Activated T-cell treated with anti-CD3 and anti-CD28 coated beads, Interleukin-2, amount 50 U/mL, for 24 hours (primary cell): Measurements from ENCODE around the gene PTX4.

ENCODE experiments used
- DNase-seq: peaks from one replicate; pipeline ENCODE4 v3.0.0-alpha.2; 2020
- H3K27ac Mint-ChIP-seq: 2 replicates; pipeline ENCODE4 v1.8.0; 2020; ENCODE audit warnings: mild to moderate bottlenecking, mixed read lengths
- H3K27me3 Mint-ChIP-seq: 2 replicates; pipeline ENCODE4 v1.8.0; 2020; ENCODE audit warnings: mixed read lengths
- H3K36me3 Mint-ChIP-seq: 2 replicates; pipeline ENCODE4 v1.8.0; 2020; ENCODE audit warnings: low read depth, mixed read lengths
- H3K4me1 Mint-ChIP-seq: 2 replicates; pipeline ENCODE4 v1.8.0; 2020; ENCODE audit warnings: low read depth, mixed read lengths
- H3K4me3 Mint-ChIP-seq: 2 replicates; pipeline ENCODE4 v1.8.0; 2020; ENCODE audit warnings: mild to moderate bottlenecking, moderate library complexity, mixed read lengths
- H3K9me3 Mint-ChIP-seq: 2 replicates; pipeline ENCODE4 v1.8.0; 2020; ENCODE audit warnings: mixed read lengths

Gene PTX4

DNA sequence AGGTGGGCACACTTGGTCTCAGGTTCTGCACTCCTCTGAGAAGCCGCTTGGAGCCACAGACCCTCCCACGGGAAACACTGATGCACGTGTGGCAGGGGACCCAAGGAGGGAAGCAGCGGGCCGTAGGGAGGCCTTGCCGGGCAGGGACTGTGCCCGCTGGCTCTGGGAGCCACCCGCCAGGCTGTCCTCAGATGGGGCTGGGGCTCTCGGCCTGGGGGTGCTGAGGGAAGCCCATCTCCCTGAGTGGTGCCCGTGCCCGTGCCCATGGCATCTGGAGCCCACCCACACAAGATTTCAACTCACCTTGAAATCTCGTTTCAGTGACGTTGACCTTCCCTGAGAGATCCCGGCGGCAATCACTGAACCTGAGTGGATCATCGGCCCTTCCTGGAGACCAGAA lies 31.8 kb downstream of the PTX4 start:
- Mint-ChIP-seq H3K36me3 (peaks cover 57% of the 10 kb centered on the region), H3K4me1 (peaks cover 9% of the 10 kb centered on the region), H3K4me3 (no peak overlapping the region), H3K27me3 (no peaks in the 10 kb centered on the region), H3K9me3 (no peaks in the 10 kb centered on the region), H3K27ac (no peak overlapping the region)
- no peak for DNase-seq

DNA sequence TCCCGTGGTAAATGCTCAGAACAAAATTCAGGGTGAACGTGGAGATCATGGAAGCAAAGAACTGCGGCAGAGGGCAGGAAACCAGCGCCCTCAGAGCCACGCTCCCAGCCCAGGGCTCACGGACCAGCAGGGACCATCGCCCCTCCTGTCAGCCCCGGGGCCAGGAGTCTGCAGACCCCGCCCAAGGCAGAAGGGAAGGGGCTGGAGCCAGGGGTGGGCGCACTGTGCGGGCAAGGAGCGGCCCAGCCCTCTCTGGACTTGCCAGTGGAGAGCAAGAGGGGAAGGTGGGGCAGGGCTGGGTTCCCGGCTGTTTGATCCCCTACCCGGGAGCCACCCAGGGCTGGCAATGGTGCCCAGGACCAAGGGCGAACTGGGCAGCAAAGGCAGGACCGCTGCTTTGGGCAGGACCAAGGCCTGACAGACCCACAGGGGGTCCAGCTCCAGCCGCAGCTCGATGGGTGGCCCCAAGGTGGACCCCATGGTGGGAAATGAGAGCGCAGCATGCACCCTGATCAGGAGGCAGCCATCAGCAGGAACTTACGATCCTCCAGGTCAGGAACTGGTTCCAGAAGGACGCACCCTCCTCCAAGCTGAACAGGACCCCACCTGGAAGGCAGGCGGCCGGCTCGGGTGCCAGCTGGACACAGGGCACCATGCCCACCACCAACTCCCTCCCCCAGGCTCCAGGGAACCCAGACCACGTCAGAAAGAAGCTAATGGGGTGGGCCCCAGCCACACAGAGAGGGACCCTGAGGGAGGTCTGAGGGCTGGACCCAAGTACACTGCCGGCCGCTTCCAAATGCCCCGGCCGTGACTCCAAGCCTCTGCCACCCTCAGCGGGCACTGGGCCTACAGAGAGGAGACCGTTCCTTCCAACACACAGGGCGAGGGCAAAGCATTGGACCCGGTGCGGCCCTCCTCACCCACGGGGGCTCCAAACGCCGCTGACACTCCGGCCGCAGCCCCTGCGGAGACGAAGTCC lies 33.3 kb downstream of the PTX4 start:
- H3K36me3 Mint-ChIP-seq, result peaks cover 56% of the 10 kb centered on the region
- H3K4me3 Mint-ChIP-seq, result no peak overlapping the region
- DNase-seq, result no peak
- H3K4me1 Mint-ChIP-seq, result peaks cover 9% of the 10 kb centered on the region
- H3K27ac Mint-ChIP-seq, result no peak overlapping the region
- H3K27me3 Mint-ChIP-seq, result no peaks in the 10 kb centered on the region
- H3K9me3 Mint-ChIP-seq, result no peaks in the 10 kb centered on the region

DNA sequence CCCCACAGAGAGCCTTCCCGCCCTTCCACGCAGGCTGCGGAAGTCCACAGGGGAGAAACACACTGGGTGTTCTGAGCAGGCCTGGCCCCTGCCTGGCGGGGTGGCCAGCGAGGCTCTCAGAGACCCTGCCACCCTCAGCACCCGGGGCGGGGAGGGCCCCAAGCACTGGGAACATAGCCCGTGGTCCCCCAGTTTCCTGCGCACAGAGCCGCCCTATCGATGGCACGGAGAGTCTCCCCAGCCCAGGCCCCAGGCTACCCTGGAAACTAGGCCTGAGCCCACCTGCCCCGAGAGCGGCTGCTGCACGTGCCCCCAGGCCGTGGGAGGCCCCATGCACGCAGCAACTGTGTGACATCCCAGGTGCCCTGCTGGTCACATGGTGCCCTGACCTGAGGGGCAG lies 34.2 kb downstream of the PTX4 start:
- Mint-ChIP-seq H3K27ac (no peak overlapping the region), H3K4me1 (peaks cover 9% of the 10 kb centered on the region), H3K4me3 (no peak overlapping the region), H3K9me3 (no peaks in the 10 kb centered on the region), H3K27me3 (no peaks in the 10 kb centered on the region), H3K36me3 (peaks cover 59% of the 10 kb centered on the region)
- DNase-seq, result no peak

DNA sequence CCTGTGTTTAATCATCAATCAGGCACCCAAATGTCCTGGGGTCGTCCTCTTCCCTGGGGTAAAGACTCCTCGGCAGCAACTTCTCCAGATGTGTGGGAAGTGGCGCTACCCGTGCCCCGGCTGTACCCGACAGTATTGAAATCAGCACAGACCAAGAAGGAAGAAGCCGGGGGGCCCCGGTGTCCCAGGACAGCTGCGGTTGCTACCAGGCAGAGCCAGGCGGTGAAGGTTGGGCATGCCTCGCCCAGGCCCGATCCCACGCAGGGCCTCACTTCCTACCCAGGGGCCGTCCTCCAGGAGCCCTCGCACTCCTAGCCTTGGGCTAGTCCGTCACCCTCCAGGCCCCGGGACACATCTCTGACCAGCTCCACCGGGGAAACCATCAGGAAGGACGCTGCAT lies 35.4 kb downstream of the PTX4 start:
- DNase-seq, result no peak
- H3K4me3 Mint-ChIP-seq, result no peak overlapping the region
- no peaks in the 10 kb centered on the region for H3K27me3 Mint-ChIP-seq
- H3K36me3 Mint-ChIP-seq, result peaks cover 61% of the 10 kb centered on the region
- H3K4me1 Mint-ChIP-seq, result peaks cover 2% of the 10 kb centered on the region
- no peak overlapping the region for H3K27ac Mint-ChIP-seq
- no peaks in the 10 kb centered on the region for H3K9me3 Mint-ChIP-seq

DNA sequence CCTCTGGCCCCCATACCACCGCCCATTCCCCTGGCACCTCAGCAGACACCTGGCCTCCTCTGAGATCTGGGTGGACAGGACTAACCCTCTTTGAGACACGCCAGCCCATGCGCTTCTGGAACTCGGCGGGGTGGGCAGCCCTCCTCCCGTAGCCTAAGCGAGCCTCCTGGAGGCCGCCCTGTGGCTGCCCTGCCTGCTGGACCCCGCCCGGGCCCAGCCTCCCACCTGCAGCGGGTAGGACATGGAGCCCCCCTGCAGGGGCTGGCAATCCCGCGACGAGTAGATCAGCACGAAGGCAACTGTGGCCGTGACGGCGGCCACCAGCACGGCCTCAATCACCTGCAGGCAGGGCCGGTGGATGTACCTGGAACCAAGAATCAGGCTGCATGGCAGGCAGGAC lies 36.2 kb downstream of the PTX4 start:
- H3K27ac Mint-ChIP-seq, result no peak overlapping the region
- no peaks in the 10 kb centered on the region for H3K4me1 Mint-ChIP-seq
- no peak overlapping the region for H3K4me3 Mint-ChIP-seq
- H3K9me3 Mint-ChIP-seq, result no peaks in the 10 kb centered on the region
- no peaks in the 10 kb centered on the region for H3K27me3 Mint-ChIP-seq
- DNase-seq, result no peak
- peaks cover 63% of the 10 kb centered on the region for H3K36me3 Mint-ChIP-seq

DNA sequence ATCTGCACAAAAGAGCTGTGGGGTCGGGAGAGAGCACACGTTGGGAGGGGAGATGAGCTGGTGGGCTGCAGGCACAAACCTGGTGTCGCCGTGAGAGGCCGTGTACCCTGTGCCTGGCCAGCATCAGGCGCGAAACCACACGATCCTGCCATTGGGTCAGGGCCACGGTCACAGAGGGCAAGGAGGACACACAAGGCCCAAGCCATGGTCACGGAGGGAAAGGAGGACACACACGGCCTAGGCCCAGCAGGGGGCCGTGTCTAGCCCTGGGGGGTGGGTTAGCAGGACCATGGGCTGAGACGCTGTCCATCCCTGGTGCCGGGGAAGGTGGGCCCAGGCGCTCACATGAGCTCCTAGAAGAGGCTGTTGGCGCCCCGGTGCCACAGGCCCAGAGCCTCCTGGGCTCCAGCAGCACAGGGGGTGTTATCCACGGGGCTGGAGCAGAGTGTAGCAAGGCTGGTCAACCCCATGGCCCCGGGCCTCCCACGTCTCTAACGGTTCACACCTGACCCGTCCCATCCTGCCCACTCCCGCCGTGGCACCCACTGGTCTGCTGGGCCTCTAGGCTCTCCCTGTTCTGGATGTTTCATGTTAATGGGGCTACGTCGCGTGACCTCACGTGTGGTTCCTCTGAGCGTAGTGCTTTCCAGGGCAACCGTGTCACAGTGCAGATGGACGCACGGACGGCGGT lies 36.9 kb downstream of the PTX4 start:
- DNase-seq, result no peak
- Mint-ChIP-seq H3K9me3 (no peaks in the 10 kb centered on the region), H3K27me3 (no peaks in the 10 kb centered on the region), H3K27ac (peak overlapping the region; percentile 26), H3K4me3 (no peak overlapping the region), H3K36me3 (peaks cover 63% of the 10 kb centered on the region), H3K4me1 (no peaks in the 10 kb centered on the region)

DNA sequence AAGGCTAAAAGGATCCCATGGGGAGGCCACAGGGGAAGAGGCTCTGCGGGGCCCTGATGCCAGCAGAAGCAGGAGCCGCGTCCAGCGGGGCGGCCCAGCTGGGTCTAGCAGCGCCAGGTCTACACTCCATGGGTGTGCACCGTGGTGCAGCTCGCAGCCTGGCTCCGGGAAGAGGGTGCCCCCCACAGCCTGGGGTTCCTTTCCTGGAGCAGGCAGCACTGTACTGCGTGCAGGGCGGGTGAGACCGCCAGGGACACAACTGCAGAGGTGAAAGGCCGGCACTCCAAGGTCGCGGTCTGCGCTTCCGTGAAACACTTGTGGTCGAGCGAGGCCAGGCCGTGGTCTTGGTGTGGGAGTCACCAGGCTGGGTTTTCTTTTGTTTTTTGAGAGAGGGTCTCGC lies 37.9 kb downstream of the PTX4 start:
- Mint-ChIP-seq H3K36me3 (peaks cover 64% of the 10 kb centered on the region), H3K9me3 (no peaks in the 10 kb centered on the region), H3K27me3 (no peaks in the 10 kb centered on the region), H3K4me3 (no peak overlapping the region), H3K27ac (no peak overlapping the region), H3K4me1 (no peaks in the 10 kb centered on the region)
- DNase-seq, result no peak

DNA sequence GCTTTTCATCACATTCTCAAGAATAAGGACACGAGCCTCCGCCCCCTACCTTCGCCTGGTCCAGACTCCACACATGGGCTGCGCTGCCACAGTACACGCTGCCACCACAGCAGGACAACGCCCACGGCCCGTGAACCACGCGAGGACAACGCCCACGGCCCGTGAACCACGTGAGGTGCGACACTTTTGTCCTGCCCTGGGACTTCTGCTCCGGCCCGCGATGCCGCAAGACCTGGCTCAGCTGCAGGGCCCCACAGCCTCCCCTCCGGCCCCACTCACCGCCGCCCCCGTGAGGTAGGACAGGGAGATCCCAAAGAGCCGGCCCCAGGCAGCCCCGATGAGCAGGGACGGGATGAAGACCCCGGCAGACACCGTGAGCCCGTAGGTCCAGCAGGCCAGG lies 38.5 kb downstream of the PTX4 start:
- Mint-ChIP-seq H3K36me3 (peaks cover 64% of the 10 kb centered on the region), H3K9me3 (no peaks in the 10 kb centered on the region), H3K27me3 (no peaks in the 10 kb centered on the region), H3K4me3 (no peak overlapping the region), H3K4me1 (no peaks in the 10 kb centered on the region), H3K27ac (no peak overlapping the region)
- DNase-seq, result no peak

DNA sequence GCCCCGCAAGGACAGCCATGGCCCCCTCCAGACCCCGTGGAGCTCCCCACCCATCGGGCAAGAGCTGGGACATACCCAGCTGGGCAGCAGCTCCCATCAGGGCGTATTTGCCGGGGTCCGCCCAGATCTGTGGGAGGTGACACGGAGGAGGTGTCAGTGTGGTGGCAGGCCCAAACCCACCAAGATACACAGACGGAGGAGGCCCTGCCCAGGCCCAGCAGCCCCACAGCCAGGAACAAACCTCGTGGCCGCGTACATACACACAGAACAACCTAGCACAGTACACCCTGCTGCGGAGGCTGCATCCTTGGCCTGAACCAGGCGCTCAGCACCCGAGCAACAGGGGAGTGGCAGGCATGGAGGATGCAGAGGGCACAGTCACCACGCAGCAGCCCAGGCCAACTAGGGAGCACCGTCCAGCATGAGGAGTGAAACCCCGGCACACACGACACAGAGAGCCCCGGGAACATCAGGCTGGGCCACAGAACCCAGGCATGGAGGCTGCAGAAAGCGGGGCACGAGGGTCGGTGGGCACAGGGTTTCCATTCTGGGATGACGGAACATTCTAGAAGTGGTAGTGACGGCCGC lies 39.4 kb downstream of the PTX4 start:
- H3K4me1 Mint-ChIP-seq, result no peaks in the 10 kb centered on the region
- no peak overlapping the region for H3K4me3 Mint-ChIP-seq
- H3K27me3 Mint-ChIP-seq, result no peaks in the 10 kb centered on the region
- H3K9me3 Mint-ChIP-seq, result no peaks in the 10 kb centered on the region
- no peak for DNase-seq
- H3K36me3 Mint-ChIP-seq, result peaks cover 60% of the 10 kb centered on the region
- H3K27ac Mint-ChIP-seq, result no peak overlapping the region

DNA sequence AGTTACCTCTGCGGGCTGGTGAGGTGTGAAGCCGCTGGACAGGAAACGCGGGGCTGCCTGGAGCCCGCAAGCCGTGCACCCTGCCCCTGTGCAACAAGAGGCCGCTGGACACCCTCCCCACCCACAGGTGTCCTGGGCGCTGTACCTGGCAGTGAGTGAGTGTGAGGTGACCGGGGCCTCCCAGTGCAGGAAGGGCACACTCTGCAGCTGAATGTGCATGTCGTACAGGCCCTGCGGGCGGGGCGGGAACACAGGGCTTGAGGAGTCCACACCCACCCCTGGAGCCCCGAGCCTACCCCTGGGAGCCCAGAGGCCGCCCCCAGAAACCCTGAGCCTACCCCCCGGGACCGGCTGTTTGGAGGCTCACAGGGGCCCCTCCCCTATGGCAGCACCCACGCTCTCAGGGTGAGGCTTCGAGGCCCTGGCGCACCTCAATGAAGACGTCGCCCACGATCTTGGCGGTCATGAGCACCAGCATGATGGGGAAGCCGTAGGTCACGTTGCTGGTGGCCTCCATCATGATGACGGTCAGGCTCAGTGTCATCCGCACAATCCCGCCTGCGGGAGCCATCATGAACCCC lies 40.1 kb downstream of the PTX4 start:
- no peak for DNase-seq
- peaks cover 55% of the 10 kb centered on the region for H3K36me3 Mint-ChIP-seq

DNA sequence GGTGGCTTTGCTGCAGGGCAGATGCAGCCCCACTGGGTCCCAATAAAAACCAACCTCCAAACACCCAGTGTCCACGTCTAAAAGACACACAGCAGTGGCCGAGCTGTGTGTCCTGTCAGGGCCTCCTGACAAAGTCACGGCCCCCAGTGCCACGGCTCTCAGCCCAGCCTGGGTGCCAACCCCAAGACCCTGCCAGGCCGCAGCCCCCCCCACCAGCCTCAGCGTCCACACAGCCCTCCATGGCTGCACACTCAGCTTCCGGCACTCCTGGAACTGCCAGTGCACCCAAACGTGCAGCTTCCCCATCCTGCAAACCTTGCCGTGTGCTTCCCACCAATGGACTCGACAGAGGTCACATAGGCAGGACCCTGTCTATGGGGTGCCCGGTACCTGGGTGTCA lies 40.8 kb downstream of the PTX4 start:
- H3K27ac Mint-ChIP-seq, result no peak overlapping the region
- H3K36me3 Mint-ChIP-seq, result peaks cover 48% of the 10 kb centered on the region
- no peak for DNase-seq
- H3K4me1 Mint-ChIP-seq, result no peaks in the 10 kb centered on the region
- no peak overlapping the region for H3K4me3 Mint-ChIP-seq
- H3K27me3 Mint-ChIP-seq, result no peaks in the 10 kb centered on the region
- no peaks in the 10 kb centered on the region for H3K9me3 Mint-ChIP-seq

More for the DNA sequence above, 40.1 kb downstream of the PTX4 start:
- Mint-ChIP-seq H3K27me3 (no peaks in the 10 kb centered on the region), H3K9me3 (no peaks in the 10 kb centered on the region), H3K27ac (no peak overlapping the region), H3K4me1 (no peaks in the 10 kb centered on the region), H3K4me3 (no peak overlapping the region)

DNA sequence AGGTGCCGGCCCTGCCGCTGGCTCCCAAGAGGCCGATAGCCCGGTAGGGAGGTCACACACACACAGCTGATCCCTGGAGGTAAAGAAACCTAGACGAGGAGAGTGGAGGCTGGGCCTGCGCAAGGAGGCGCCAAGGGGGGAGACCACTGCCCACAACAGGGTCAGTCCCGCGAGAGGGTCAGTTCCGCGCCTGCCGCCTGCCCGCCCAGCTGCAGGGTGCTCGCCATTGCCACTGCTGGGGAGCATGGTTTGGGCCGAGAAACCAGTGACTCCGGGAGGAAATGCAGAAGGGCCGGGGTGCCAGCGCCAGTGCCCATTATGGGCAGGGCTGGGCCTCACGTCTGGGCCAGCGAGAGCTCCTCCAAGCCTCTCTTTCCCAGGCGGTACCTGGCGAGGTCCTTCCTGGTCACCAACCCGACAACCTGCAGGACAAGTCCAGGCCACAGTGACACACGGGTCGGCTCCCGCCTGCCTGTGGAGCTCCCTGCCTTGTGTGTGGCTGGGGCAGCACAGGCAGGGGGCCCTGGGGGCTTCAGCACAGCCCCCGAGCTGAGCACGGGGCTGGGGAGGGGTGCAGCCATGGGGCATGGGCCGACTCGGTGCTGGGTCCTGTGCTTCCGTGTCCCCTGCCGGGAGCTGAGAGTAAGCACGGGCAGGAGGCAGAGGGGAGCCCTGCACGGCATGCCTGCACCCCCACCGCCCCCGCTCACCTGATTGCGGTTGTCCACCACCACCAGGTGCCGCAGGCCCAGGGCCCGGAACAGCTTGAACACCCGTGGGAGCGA lies 42.3 kb downstream of the PTX4 start:
- no peak overlapping the region for H3K27ac Mint-ChIP-seq
- no peaks in the 10 kb centered on the region for H3K27me3 Mint-ChIP-seq
- no peak overlapping the region for H3K4me3 Mint-ChIP-seq

DNA sequence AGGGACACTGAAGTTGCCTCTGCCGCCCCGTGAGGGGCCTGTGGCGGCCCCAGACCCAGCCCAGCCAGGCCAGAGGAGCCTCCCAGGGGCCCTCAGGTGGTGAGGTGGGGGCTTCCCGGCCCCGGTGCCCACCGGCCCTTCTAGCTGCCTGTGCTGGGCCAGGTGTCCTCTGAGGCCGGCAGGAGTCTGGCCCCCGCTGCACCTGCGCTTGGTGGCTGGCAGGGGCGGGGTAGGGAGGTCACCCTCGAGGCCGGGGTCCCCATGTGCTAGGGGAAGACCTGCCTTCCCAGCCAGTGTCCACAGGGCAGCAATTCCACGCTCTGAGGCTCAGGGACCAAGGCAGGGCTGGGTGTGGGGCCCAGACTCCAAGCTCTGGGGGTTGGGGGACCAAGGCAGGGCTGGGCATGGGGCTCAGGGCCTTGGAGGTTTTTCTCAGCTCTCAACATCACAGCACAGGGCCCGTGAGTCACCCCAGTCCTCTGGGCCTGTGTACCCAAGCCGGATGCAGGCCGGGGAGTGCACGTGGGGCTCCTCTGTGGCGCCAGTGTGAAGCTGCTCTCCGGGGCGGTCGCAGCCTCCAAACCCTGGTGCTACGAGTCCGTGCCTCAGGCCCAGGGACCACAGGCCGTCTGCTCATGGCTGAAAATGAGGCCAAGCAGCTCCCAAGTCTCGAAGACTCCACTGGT lies 43.1 kb downstream of the PTX4 start:
- Mint-ChIP-seq H3K4me1 (no peaks in the 10 kb centered on the region), H3K9me3 (no peaks in the 10 kb centered on the region), H3K27ac (no peak overlapping the region), H3K4me3 (no peak overlapping the region), H3K27me3 (no peaks in the 10 kb centered on the region), H3K36me3 (peaks cover 32% of the 10 kb centered on the region)
- DNase-seq, result no peak

More for the DNA sequence above, 42.3 kb downstream of the PTX4 start:
- no peaks in the 10 kb centered on the region for H3K4me1 Mint-ChIP-seq
- H3K9me3 Mint-ChIP-seq, result no peaks in the 10 kb centered on the region
- no peak for DNase-seq
- peaks cover 37% of the 10 kb centered on the region for H3K36me3 Mint-ChIP-seq
